Activated T-helper 1 cell treated with anti-CD3 and anti-CD28 coated beads, Interleukin-12 subunit alpha, Interleukin-12 subunit beta, Interleukin-2, Interleukin-4 antibody, amounts not matched to agents 30 ng/mL and 10 ng/mL and 1 ng/mL, durations not matched to agents 14 hours and 24 hours and 36 hours (primary cell): ENCODE results near the gene ARHGAP31. TPM values are rescaled to one million over a fixed set of nuclear protein-coding genes. Genes with fewer than 3 reads are reported as not detected.
A peak's percentile ranks its signal among the peaks of the same experiment; 100 is the strongest.

Experiments
- DNase-seq: peaks from one replicate; pipeline ENCODE4 v3.0.0; 2021; ENCODE audit warnings: low spot score
- H3K27ac Mint-ChIP-seq: one replicate; pipeline ENCODE4 v1.8.0; 2021; ENCODE audit warnings: mild to moderate bottlenecking, mixed read lengths
- H3K27me3 Mint-ChIP-seq: one replicate; pipeline ENCODE4 v1.8.0; 2022; ENCODE audit warnings: mild to moderate bottlenecking, moderate library complexity, mixed read lengths; ENCODE audit not compliant: insufficient read depth
- H3K36me3 Mint-ChIP-seq: one replicate; pipeline ENCODE4 v1.8.0; 2021; ENCODE audit warnings: low read depth, mixed read lengths
- H3K4me1 Mint-ChIP-seq: one replicate; pipeline ENCODE4 v1.8.0; 2021; ENCODE audit warnings: low read depth, mixed read lengths
- H3K4me3 Mint-ChIP-seq: one replicate; pipeline ENCODE4 v1.8.0; 2021; ENCODE audit warnings: mild to moderate bottlenecking, moderate library complexity, mixed read lengths
- H3K9me3 Mint-ChIP-seq: one replicate; pipeline ENCODE4 v1.8.0; 2021; ENCODE audit warnings: mixed read lengths
- intact Hi-C: fragments of 100-400 bp; cut with micrococcal nuclease; formaldehyde crosslinking; loops from one replicate; pipeline ENCODE4 v1.15.1; 2024
- total RNA-seq: library from RNA; stranded (reverse); gene quantifications from 2 replicates; pipeline ENCODE4 v1.2.3, GENCODE V29; 2022

Gene ARHGAP31
- total RNA-seq, 1 donor from 2014 or later: 8.0 TPM

GRCh38 chr3:119457246-119457645 lies 163.1 kb downstream of the ARHGAP31 start:
- Mint-ChIP-seq H3K36me3 (peaks cover 60% of the 10 kb centered on the region), H3K9me3 (no peaks in the 10 kb centered on the region), H3K27me3 (no peaks in the 10 kb centered on the region), H3K27ac (no peak overlapping the region), H3K4me3 (no peak overlapping the region), H3K4me1 (peaks cover 41% of the 10 kb centered on the region)
- no peak for DNase-seq
- intact Hi-C loops: no loop called here

GRCh38 chr3:119463171-119464169 lies 169.3 kb downstream of the ARHGAP31 start, which contains the start of gene TMEM39A:
Gene TMEM39A, minus strand, starts transcription at chr3:119463615. Its CDS starts 1,541 bp downstream, at chr3:119462074.
- peak within 1 kb of the TSS; percentile 98 for H3K4me3 Mint-ChIP-seq
- intact Hi-C loops: loop anchor here (1.0 to 10.0 kb wide), 11 partner anchors 35 to 881 kb away; partner anchors contain the start of genes ARHGAP31, CD80, COX17 and LRRC58
- peaks cover 24% of the 10 kb centered on the region for H3K36me3 Mint-ChIP-seq
- no peaks in the 10 kb centered on the region for H3K9me3 Mint-ChIP-seq
- peaks cover 49% of the 10 kb centered on the region for H3K4me1 Mint-ChIP-seq
- peak; percentile 98 for DNase-seq
- peak within 1 kb of the TSS; percentile 97 for H3K27ac Mint-ChIP-seq
- H3K27me3 Mint-ChIP-seq: peaks cover 3% of the 10 kb centered on the region

GRCh38 chr3:119468041-119468440 lies 173.9 kb downstream of the ARHGAP31 start:
- Mint-ChIP-seq H3K36me3 (peaks cover 19% of the 10 kb centered on the region), H3K9me3 (no peaks in the 10 kb centered on the region), H3K27ac (peak overlapping the region; percentile 87), H3K27me3 (peaks cover 3% of the 10 kb centered on the region), H3K4me1 (peaks cover 50% of the 10 kb centered on the region), H3K4me3 (peak overlapping the region; percentile 95)
- intact Hi-C loops: loop anchor here (2.0 to 10.0 kb wide), 2 partner anchors 41 to 877 kb away; partner anchors contain the start of gene LRRC58
- no peak for DNase-seq

- peak overlapping the region; percentile 93 for H3K27ac Mint-ChIP-seq
- DNase-seq: no peak
- no peaks in the 10 kb centered on the region for H3K9me3 Mint-ChIP-seq
- peak overlapping the region; percentile 95 for H3K4me3 Mint-ChIP-seq
- no peaks in the 10 kb centered on the region for H3K27me3 Mint-ChIP-seq
- H3K36me3 Mint-ChIP-seq: peaks cover 17% of the 10 kb centered on the region
- intact Hi-C loops: loop anchor here (1.0 to 10.0 kb wide), 5 partner anchors 29 to 875 kb away; partner anchors contain the start of genes COX17, LRRC58 and TIMMDC1
- H3K4me1 Mint-ChIP-seq: peaks cover 39% of the 10 kb centered on the region
Measured at GRCh38 chr3:119469418-119470189, 175.4 kb downstream of the ARHGAP31 start.

Other genes starting within 250 kb of the ARHGAP31 start
- not detected in 2 replicates for gene TEX55, start 148.2 kb upstream of the ARHGAP31 start, total RNA-seq
- not detected in 2 replicates for gene UPK1B, start 120.8 kb upstream of the ARHGAP31 start, total RNA-seq
- 14.1 and 18.6 TPM in 2 replicates for gene B4GALT4, start 53.5 kb upstream of the ARHGAP31 start, total RNA-seq
- gene TMEM39A, start 169.2 kb downstream of the ARHGAP31 start, total RNA-seq: 51.3 and 56.9 TPM in 2 replicates
- 26.0 and 28.7 TPM in 2 replicates for gene POGLUT1, start 174.6 kb downstream of the ARHGAP31 start, total RNA-seq
- 124 and 126 TPM in 2 replicates for gene TIMMDC1, start 204.2 kb downstream of the ARHGAP31 start, total RNA-seq